Nephron (organoid): ENCODE data around the gene PRSS53.

Source experiments
- H3K27ac Mint-ChIP-seq, 3 experiments: 2 replicates each; pipeline ENCODE4 v1.8.0; 2020; ENCODE audit warnings: mixed read lengths in 3 of 3, mild to moderate bottlenecking in 2 of 3, moderate library complexity in 1 of 3
- H3K27me3 Mint-ChIP-seq: 2 replicates; pipeline ENCODE4 v1.8.0; 2021; ENCODE audit warnings: low read depth, mild to moderate bottlenecking, moderate library complexity, mixed read lengths
- H3K36me3 Mint-ChIP-seq: 2 replicates; pipeline ENCODE4 v1.8.0; 2020; ENCODE audit warnings: low read depth, mixed read lengths
- H3K4me1 Mint-ChIP-seq: 2 replicates; pipeline ENCODE4 v1.8.0; 2020; ENCODE audit warnings: mixed read lengths
- H3K4me3 Mint-ChIP-seq, 3 experiments: 2 replicates each; pipeline ENCODE4 v1.8.0; 2020; ENCODE audit warnings: mild to moderate bottlenecking in 3 of 3, mixed read lengths in 3 of 3, moderate library complexity in 2 of 3
- H3K9me3 Mint-ChIP-seq: 2 replicates; pipeline ENCODE4 v1.8.0; 2020; ENCODE audit warnings: mixed read lengths
- TF ChIP-seq, protein P1 (sequence below), 3 experiments: fragments of 200-600 bp; sonication (generic); IDR thresholded peaks; one replicate each; pipeline ENCODE4 v1.5.0; 2021; ENCODE audit warnings: antibody characterized with exemption in 3 of 3; ENCODE audit not compliant: unreplicated experiment in 3 of 3

The PRSS53 gene

DNA sequence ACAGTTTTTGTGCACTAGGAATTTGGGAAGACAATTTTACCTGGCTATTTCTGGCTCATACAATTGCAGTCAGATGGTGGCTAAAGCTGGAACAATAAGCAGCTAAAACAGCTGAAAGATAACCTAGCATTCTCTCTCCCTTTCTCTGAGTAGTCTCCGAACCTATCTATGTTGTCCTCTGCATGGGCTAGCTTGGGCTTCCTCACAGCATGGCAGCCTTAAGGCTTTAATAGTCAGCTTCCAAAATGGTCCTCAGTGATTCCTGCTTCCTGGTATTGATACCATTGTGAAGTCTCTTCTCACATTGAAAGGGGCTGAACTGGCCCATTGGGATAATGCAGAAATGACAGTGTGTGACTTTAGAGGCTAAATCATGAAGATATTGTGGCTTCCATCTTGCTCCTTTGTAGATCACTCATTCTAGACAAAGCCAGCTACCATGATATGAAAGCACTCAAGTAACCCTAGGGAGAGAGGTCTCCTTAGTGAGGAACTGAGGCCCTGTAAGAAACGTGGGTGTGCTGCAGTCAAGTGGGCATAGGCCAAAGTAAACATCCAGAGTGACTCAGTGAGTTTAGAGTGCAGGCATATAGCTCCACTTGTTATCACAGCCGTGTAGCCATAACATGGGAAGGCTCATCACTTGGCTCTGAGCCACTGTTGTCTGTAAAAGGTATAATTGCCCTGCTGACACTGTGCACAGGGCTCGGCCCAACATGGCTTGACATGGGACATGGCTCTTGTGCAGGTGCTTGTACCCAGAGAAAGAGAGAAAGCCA, 11.3 kb upstream of the PRSS53 start:
- TF ChIP-seq, protein P1, sequence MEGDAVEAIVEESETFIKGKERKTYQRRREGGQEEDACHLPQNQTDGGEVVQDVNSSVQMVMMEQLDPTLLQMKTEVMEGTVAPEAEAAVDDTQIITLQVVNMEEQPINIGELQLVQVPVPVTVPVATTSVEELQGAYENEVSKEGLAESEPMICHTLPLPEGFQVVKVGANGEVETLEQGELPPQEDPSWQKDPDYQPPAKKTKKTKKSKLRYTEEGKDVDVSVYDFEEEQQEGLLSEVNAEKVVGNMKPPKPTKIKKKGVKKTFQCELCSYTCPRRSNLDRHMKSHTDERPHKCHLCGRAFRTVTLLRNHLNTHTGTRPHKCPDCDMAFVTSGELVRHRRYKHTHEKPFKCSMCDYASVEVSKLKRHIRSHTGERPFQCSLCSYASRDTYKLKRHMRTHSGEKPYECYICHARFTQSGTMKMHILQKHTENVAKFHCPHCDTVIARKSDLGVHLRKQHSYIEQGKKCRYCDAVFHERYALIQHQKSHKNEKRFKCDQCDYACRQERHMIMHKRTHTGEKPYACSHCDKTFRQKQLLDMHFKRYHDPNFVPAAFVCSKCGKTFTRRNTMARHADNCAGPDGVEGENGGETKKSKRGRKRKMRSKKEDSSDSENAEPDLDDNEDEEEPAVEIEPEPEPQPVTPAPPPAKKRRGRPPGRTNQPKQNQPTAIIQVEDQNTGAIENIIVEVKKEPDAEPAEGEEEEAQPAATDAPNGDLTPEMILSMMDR (IDR thresholded peaks at IDR 0.05; ENCODE audit: unreplicated experiment in 3 of 3), result no peak
- Mint-ChIP-seq H3K4me3 (no peak overlapping the region), H3K27me3 (no peaks in the 10 kb centered on the region), H3K9me3 (peaks cover 6% of the 10 kb centered on the region), H3K4me1 (peaks cover 10% of the 10 kb centered on the region), H3K27ac (peak overlapping the region; percentile 39 to 98 (median 71)), H3K36me3 (no peaks in the 10 kb centered on the region)

DNA sequence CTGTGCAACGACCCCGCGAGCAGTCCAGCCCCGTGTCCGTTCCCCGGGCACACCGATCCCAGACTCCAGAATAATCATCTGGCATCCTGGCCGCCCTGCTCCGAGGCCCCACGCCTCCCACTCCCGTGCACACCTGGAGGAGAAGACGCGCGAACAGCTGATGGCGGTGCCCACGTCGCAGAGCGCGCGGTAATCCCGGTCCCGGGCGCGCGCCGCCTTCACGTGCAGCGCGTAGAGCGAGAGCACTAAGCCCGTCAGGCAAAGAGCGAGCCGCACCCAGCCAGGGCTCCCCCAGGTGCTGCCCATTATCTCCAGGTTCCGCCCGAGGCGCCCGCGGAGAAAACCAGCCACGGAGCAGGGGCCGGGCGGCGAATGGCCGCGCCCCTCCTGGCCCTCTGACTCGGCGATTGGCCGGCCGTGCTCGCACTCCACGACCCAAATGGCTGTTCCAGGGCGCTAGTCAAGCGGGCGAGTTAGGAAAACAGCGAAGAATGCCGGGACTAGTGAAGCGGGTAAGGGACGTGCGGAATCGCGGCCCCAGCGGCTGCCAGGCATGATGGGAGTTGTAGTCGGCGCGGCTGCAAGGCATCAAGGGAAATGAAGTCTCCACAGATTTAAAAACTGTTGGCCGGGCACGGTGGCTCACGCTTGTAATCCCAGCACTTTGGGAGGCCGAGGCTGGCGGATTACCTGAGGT, 5.8 kb upstream of the PRSS53 start, which contains the start of gene VKORC1:
VKORC1 (minus strand) TSS at position 374 of the 697 bp plus-strand sequence; CDS start at position 306, 68 bp downstream.
- Mint-ChIP-seq H3K36me3 (peaks cover 10% of the 10 kb centered on the region), H3K9me3 (no peaks in the 10 kb centered on the region), H3K4me1 (peaks cover 13% of the 10 kb centered on the region), H3K27ac (peak within 1 kb of the TSS; percentile 24 to 79 (median 79)), H3K27me3 (no peaks in the 10 kb centered on the region), H3K4me3 (peak within 1 kb of the TSS; percentile 90 to 95 (median 94))
- TF ChIP-seq, protein P1 (IDR thresholded peaks at IDR 0.05; ENCODE audit: unreplicated experiment in 3 of 3), result no peak

DNA sequence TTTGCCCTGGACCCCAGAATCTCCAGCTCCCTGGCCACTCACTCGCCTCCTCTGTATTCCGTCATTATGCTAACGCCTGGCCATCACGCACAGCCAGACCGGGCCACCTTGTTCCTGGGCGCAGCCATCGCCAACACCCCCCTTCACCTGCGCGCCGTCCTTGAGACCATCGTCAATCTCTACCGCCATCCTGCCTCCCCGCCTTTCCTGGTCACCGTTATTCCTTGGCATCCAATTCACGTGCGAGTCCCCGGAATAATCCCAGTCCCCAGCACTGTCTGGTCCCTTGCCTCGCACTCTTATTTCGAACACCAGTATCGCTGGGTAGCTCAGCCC, 5.3 kb upstream of the PRSS53 start:
- TF ChIP-seq, protein P1 (IDR thresholded peaks at IDR 0.05; ENCODE audit: unreplicated experiment in 3 of 3), result no peak
- peaks cover 13% of the 10 kb centered on the region for H3K4me1 Mint-ChIP-seq
- H3K27ac Mint-ChIP-seq, result peak overlapping the region; percentile 24 to 79 (median 66)
- peaks cover 10% of the 10 kb centered on the region for H3K36me3 Mint-ChIP-seq
- peak overlapping the region; percentile 90 to 95 (median 94) for H3K4me3 Mint-ChIP-seq
- no peaks in the 10 kb centered on the region for H3K9me3 Mint-ChIP-seq
- no peaks in the 10 kb centered on the region for H3K27me3 Mint-ChIP-seq

DNA sequence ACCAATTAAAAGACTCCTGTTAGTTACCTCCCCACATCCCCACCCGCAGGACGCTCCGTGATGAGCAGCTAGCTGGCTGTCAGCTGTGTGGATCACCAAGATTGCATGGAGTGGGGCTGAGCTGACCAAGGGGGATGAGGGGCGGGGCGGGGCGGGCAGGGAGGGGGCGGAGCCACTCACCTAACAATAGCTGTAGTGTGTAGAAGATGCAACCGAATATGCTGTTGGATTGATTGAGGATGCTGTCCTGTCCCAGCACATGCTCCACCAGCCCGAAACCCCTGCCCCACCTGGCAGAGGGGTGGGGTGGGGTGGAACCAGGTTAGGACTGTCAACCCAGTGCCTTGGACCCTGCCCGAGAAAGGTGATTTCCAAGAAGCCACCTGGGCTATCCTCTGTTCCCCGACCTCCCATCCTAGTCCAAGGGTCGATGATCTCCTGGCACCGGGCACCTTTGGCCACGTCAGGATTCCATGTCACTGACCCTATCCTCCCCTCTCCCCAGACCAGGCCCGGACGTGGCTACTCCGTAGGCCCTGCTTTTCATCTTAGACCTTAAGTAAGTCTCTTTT, 4.5 kb upstream of the PRSS53 start:
- H3K9me3 Mint-ChIP-seq, result no peaks in the 10 kb centered on the region
- no peak overlapping the region for H3K27ac Mint-ChIP-seq
- peaks cover 10% of the 10 kb centered on the region for H3K36me3 Mint-ChIP-seq
- peaks cover 13% of the 10 kb centered on the region for H3K4me1 Mint-ChIP-seq
- H3K4me3 Mint-ChIP-seq, result peak overlapping the region; percentile 83 to 95 (median 94)
- TF ChIP-seq, protein P1 (IDR thresholded peaks at IDR 0.05; ENCODE audit: unreplicated experiment in 3 of 3), result no peak
- H3K27me3 Mint-ChIP-seq, result no peaks in the 10 kb centered on the region

DNA sequence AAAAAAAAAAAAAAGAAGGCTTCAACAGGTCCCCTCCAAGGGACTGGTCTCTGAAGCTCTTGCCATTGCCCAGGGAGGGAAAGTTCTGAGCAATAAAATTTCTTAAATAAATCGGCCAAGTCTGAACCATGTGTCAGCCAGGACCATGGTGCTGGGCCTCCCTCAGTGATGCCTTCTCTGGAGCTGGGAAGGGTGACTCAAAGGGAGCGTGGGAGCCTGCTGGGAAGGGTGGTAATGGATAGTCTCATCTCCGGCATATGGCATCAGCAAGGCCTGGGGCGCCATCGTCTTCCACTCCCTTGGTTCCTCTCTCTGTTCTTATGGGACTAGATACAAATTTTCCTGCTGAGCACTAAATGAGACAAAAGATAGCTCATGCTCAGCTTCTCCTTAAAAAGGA, 3.6 kb upstream of the PRSS53 start:
- Mint-ChIP-seq H3K4me1 (peaks cover 13% of the 10 kb centered on the region), H3K27me3 (no peaks in the 10 kb centered on the region), H3K27ac (peak overlapping the region in 1 of 3 experiments; percentile 39), H3K4me3 (peak overlapping the region; percentile 72 to 95 (median 76)), H3K9me3 (no peaks in the 10 kb centered on the region), H3K36me3 (peaks cover 10% of the 10 kb centered on the region)
- TF ChIP-seq, protein P1 (IDR thresholded peaks at IDR 0.05; ENCODE audit: unreplicated experiment in 3 of 3), result no peak
